B cell (primary cell): ENCODE results near the gene PPP2R3A. TPM values are rescaled to one million over a fixed set of nuclear protein-coding genes. Genes with fewer than 3 reads are reported as not detected.

Source experiments
- ATAC-seq: fragments of 200-7000 bp; cut with Tn5 transposase; one replicate; pipeline ENCODE4 v1.10.0; 2021; ENCODE audit warnings: low read depth, mild to moderate bottlenecking, moderate number of reproducible peaks, moderate library complexity
- CTCF ChIA-PET: fragments of 350-600 bp; sonication (Branson Sonifier 250); formaldehyde crosslinking; loops from one replicate; lab custom pipeline; 2021; ENCODE audit warnings: antibody characterized with exemption, inconsistent platforms; lab: Charles Lee
- POLR2A ChIA-PET: fragments of 350-600 bp; sonication (Branson Sonifier 250); formaldehyde crosslinking; loops from one replicate; lab custom pipeline; 2021; ENCODE audit warnings: antibody characterized with exemption; lab: Charles Lee
- DNase-seq: peaks from one replicate; pipeline ENCODE4 v3.0.0; 2013
- H2AFZ ChIP-seq: 2 replicates; pipeline ENCODE4 v1.6.1; 2012; ENCODE audit warnings: mild to moderate bottlenecking, low read depth, low read length; ENCODE audit not compliant: insufficient read depth, poor library complexity, severe bottlenecking
- H3K27ac ChIP-seq, 2 donors: 1 replicate in 1 of 2; 2 replicates in 1 of 2; pipeline ENCODE4 v1.5.1; 2012 to 2013; ENCODE audit warnings: low read length in 2 of 2, mild to moderate bottlenecking in 2 of 2, moderate library complexity in 1 of 2
- H3K27me3 ChIP-seq, 4 experiments: fragments of 200-600 bp in 1 of 4; sonication (generic) in 1 of 4; replicated peaks in 1 of 4; 1 replicate in 2 of 4; 2 replicates in 2 of 4; pipeline versions ENCODE4 v1.6.1 to v1.7.0; 2013 to 2016; ENCODE audit warnings: low read length in 3 of 4, mild to moderate bottlenecking in 2 of 4, mixed read lengths in 1 of 4, moderate library complexity in 1 of 4; ENCODE audit not compliant: insufficient read depth in 4 of 4, control insufficient read depth in 3 of 4; ENCODE audit errors: control extremely low read depth in 1 of 4
- H3K36me3 ChIP-seq, 2 experiments: replicated peaks in 1 of 2; 1 replicate in 1 of 2; 2 replicates in 1 of 2; pipeline versions ENCODE4 v1.6.1 to v1.7.1; 2013; ENCODE audit warnings: low read length in 1 of 2; ENCODE audit not compliant: insufficient read depth in 2 of 2, control insufficient read depth in 1 of 2; ENCODE audit errors: control extremely low read depth in 1 of 2, extremely low read depth in 1 of 2
- H3K4me1 ChIP-seq, 2 donors: fragments of 200-600 bp in 1 of 2; sonication (generic) in 1 of 2; 1 replicate in 1 of 2; 2 replicates in 1 of 2; pipeline versions ENCODE4 v1.5.1 to v1.6.1; 2013 to 2017; ENCODE audit warnings: low read length in 2 of 2; ENCODE audit not compliant: control insufficient read depth in 2 of 2, insufficient read depth in 2 of 2
- H3K4me2 ChIP-seq: replicated peaks from 2 replicates; pipeline ENCODE3; 2012; ENCODE audit warnings: mild to moderate bottlenecking, low read depth, low read length; ENCODE audit not compliant: poor library complexity, severe bottlenecking
- H3K4me3 ChIP-seq, 5 experiments: fragments of 200-600 bp in 1 of 5; sonication (generic) in 1 of 5; 1 replicate in 3 of 5; 2 replicates in 2 of 5; pipeline versions ENCODE4 v1.5.1 to v1.7.0; 2011 to 2016; ENCODE audit warnings: low read length in 4 of 5, mild to moderate bottlenecking in 4 of 5, low read depth in 2 of 5, control low read depth in 1 of 5, moderate library complexity in 1 of 5; ENCODE audit not compliant: insufficient read depth in 1 of 5; ENCODE audit errors: control extremely low read depth in 1 of 5, extremely low read depth in 1 of 5
- H3K79me2 ChIP-seq: fragments of 200-600 bp; sonication (generic); one replicate; pipeline ENCODE4 v1.6.0; 2016; ENCODE audit warnings: low read length; ENCODE audit not compliant: control insufficient read depth, insufficient read depth
- H3K9ac ChIP-seq: fragments of 200-600 bp; sonication (generic); 2 replicates; pipeline ENCODE4 v1.6.1; 2017; ENCODE audit warnings: mild to moderate bottlenecking, low read length, moderate library complexity
- H3K9me3 ChIP-seq, 3 donors: one replicate each; pipeline versions ENCODE4 v1.6.1 to v1.7.1; 2013; ENCODE audit warnings: low read length in 2 of 3; ENCODE audit not compliant: control insufficient read depth in 2 of 3, insufficient read depth in 1 of 3; ENCODE audit errors: control extremely low read depth in 1 of 3
- H4K20me1 ChIP-seq: 2 replicates; pipeline ENCODE4 v1.6.0; 2012; ENCODE audit warnings: mild to moderate bottlenecking, low read length; ENCODE audit not compliant: insufficient read depth, control insufficient read depth, poor library complexity, severe bottlenecking
- H3K27ac Mint-ChIP-seq: one replicate; pipeline ENCODE4 v1.8.0; 2021; ENCODE audit warnings: mixed read lengths
- H3K27me3 Mint-ChIP-seq: one replicate; pipeline ENCODE4 v1.8.0; 2021; ENCODE audit warnings: mixed read lengths
- H3K4me1 Mint-ChIP-seq: one replicate; pipeline ENCODE4 v1.8.0; 2021; ENCODE audit warnings: mixed read lengths
- H3K4me3 Mint-ChIP-seq: one replicate; pipeline ENCODE4 v1.8.0; 2021; ENCODE audit warnings: mixed read lengths
- H3K9me3 Mint-ChIP-seq: one replicate; pipeline ENCODE4 v1.8.0; 2022; ENCODE audit warnings: mixed read lengths; ENCODE audit not compliant: insufficient read depth
- CTCF ChIP-seq: fragments of 200-600 bp; IDR thresholded peaks from one replicate; pipeline ENCODE4 v1.8.0; 2022; ENCODE audit warnings: antibody characterized with exemption, mild to moderate bottlenecking
- EZH2 ChIP-seq: IDR thresholded peaks from 2 replicates; pipeline ENCODE4 v1.6.1; 2012; ENCODE audit warnings: borderline replicate concordance, low read depth, mild to moderate bottlenecking, moderate library complexity, low read length; ENCODE audit not compliant: insufficient read depth, poor library complexity, severe bottlenecking
- WGBS: methylation state at CpG from one replicate; pipeline ENCODE4 v1.1.5; 2013; ENCODE audit warnings: missing lambda C conversion rate; ENCODE audit not compliant: insufficient coverage; 5-methylcytosine and 5-hydroxymethylcytosine counted together
- intact Hi-C: fragments of 100-400 bp; cut with micrococcal nuclease; formaldehyde crosslinking; loops from one replicate; pipeline ENCODE4 v1.10.0; 2022
- polyA plus RNA-seq: library from polyadenylated mRNA; depleted of rRNA; stranded (reverse); fragments of >200 nt; gene quantifications from 2 replicates; pipeline ENCODE4 v1.2.3, GENCODE V29; 2012
- total RNA-seq, 2 donors: library from RNA; stranded (reverse); fragments of 120-200 nt in 1 of 2; gene quantifications; 1 replicate in 1 of 2; 2 replicates in 1 of 2; pipeline versions ENCODE4 v1.2.3 to v1.2.4, GENCODE V29; 2013 to 2022

PPP2R3A gene
- total and polyA plus RNA-seq, 2 donors (not counting 1 experiment from before 2014, with no cell fraction given) = 0.03 to 0.22 TPM

GRCh38 chr3:135926664-135927063, 38.9 kb upstream of the PPP2R3A start:
- no peaks in the 10 kb centered on the region for H4K20me1 ChIP-seq
- ATAC-seq = no peak
- H3K27ac Mint-ChIP-seq = no peak overlapping the region
- intact Hi-C loops = no loop called here
- no peaks in the 10 kb centered on the region for H3K36me3 ChIP-seq
- no peak overlapping the region for H3K9ac ChIP-seq
- no peak overlapping the region for H3K27ac ChIP-seq
- H2AFZ ChIP-seq = no peak overlapping the region
- ChIA-PET POLR2A (no interaction called here), CTCF (no interaction called here)
- no peaks in the 10 kb centered on the region for H3K9me3 ChIP-seq
- no peaks in the 10 kb centered on the region for H3K4me1 ChIP-seq
- no peak for DNase-seq
- no peaks in the 10 kb centered on the region for H3K27me3 ChIP-seq
- no peak overlapping the region for H3K4me3 Mint-ChIP-seq
- H3K4me1 Mint-ChIP-seq = no peaks in the 10 kb centered on the region
- H3K4me2 ChIP-seq = no peak overlapping the region
- H3K27me3 Mint-ChIP-seq = peaks cover 10% of the 10 kb centered on the region
- H3K9me3 Mint-ChIP-seq = no peaks in the 10 kb centered on the region
- TF ChIP-seq EZH2 = no peak
- TF ChIP-seq CTCF = no peak
- WGBS = 100% methylated on average over 3 of the region's 3 CpGs
- no peaks in the 10 kb centered on the region for H3K79me2 ChIP-seq
- no peak overlapping the region for H3K4me3 ChIP-seq

GRCh38 chr3:135927155-135927554, 38.4 kb upstream of the PPP2R3A start:
- Histone ChIP-seq H3K4me3 (no peak overlapping the region), H3K27me3 (no peaks in the 10 kb centered on the region), H3K9ac (no peak overlapping the region), H3K27ac (no peak overlapping the region), H4K20me1 (no peaks in the 10 kb centered on the region), H3K4me1 (no peaks in the 10 kb centered on the region), H2AFZ (no peak overlapping the region), H3K4me2 (no peak overlapping the region), H3K36me3 (no peaks in the 10 kb centered on the region), H3K9me3 (no peaks in the 10 kb centered on the region), H3K79me2 (no peaks in the 10 kb centered on the region)
- ChIA-PET CTCF (no interaction called here), POLR2A (no interaction called here)
- no peak for DNase-seq
- H3K9me3 Mint-ChIP-seq = no peaks in the 10 kb centered on the region
- no CpG with 5 or more reads among the region's 1 CpG for WGBS
- no peak for TF ChIP-seq CTCF
- no peak for TF ChIP-seq EZH2
- H3K4me3 Mint-ChIP-seq = no peak overlapping the region
- H3K27me3 Mint-ChIP-seq = peaks cover 10% of the 10 kb centered on the region
- no peak overlapping the region for H3K27ac Mint-ChIP-seq
- no peak for ATAC-seq
- H3K4me1 Mint-ChIP-seq = no peaks in the 10 kb centered on the region
- intact Hi-C loops = no loop called here
